GM21576 (cell line): Measurements from ENCODE around the gene SHISA3.
"Not testable (repeated sequence)": the region's sequence is repeated elsewhere in the genome, so short reads cannot be mapped to it uniquely, and the experiment has no call there.

Experiments
- ATAC-seq: cut with Tn5 transposase; IDR thresholded peaks from one replicate; pipeline ENCODE4 v1.9.1; 2021; ENCODE audit warnings: mild to moderate bottlenecking, moderate library complexity; ENCODE audit not compliant: unreplicated experiment

The SHISA3 gene

DNA sequence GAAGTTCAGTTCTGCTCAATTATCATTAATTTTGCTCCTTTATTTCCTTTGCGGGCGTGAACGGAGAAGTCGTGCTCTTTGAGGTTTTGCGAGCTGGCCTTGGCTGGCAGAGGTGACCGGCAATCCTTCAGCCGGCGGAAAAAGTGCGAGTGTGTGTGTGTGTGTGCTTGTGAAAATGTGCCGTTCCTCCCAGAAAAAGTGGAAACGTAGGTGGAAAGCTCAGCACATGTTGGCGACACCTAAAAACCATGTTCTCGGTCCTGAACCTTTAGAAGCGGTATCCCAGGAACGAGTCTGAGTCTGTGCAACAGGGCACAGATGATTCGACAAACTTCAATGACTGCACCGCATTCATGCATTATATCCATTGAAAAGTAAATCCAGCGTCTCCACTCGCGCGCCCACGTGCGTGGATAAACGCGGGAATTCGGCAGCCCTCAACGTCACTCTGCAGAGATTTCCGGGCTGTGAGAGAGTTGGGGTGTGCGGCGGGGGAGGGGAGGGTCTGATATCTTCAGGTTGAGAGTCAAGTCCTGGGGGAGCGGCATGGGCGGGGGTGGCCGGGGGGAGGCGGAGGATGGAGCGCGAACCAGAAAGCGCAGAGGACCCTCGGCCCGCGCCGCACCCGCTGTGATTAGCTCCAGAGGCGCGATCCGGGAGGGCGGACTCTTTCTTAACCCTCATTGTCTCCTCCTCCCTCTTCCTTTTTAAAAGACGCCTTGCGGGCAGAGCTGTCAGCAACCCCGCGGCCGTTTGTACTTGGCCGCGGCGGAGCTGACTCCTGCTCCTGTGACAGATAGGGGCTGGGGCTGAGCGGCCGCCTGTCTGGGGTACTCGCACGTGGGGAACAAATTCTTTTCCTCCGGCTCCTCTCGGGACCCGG is at the start of gene SHISA3:
TSS of gene SHISA3 (plus strand) at position 737 of the 883 bp plus-strand sequence. CDS start 569 bp downstream, outside the sequence.
- ATAC-seq, result peak; percentile 32

DNA sequence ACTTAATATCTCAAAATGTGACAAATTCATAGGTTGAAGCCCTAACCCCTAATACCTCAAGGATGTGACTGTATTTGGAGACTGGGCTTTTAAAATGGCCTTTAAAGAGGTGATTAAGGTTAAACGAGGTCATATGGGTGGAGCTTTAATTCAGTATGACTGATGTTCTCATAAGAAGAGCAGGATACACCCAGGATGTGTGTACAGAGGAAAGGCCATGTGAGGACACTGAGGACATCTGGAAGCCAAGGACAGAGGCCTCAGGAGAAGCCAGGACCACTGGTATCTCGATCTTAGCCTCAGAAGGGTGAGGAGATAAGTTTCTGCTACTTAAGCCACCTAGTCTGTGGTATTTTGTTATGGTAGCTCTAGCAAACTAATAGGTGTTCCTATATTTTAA is 49.0 kb upstream of the SHISA3 start:
- no peak for ATAC-seq

DNA sequence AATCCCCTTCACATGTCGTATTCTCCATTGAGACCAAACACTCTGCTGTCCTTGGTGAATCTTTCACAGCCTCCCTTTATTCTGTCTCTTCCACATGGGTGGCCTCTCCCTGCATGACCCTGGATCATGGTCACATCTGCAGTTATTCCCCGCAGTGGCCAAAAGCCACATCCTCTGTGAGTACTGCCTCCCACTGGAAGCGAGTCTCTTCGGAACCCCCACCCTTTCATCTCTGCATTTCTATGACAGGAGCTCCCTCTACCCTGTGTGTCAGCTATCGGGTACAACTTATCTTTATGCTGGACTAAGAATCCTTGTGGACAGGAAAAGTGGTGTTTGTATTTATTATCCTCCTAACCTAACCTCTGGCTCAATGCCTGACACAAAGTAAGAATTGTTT is 48.6 kb upstream of the SHISA3 start:
- no peak for ATAC-seq

DNA sequence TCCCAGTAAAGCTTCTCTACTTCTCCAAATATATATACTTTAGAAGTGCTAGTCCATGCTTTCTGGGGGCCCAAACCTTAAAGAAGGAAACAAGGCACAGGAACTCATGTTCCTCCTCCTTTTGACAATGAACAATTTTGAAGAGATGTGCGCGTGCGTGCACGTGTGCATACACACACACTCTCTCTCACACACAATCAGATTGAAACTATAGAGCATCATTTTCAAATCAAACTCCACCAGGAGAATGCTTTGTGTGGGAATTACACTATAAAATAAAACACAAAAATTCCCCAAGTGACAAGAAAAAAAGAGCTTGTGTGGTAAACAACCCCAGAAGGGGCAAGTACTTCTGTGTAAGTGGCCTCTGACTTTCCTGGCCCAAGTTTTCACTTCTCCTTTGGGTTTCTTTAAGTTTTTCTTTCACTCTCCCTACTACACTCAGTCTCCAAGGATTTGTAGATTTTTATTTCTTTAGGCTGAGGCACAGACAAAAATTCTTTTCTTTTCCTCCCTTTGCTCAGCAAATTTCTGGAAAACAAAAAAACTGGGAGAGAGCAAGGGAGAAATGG is 46.6 kb upstream of the SHISA3 start:
- no peak for ATAC-seq

DNA sequence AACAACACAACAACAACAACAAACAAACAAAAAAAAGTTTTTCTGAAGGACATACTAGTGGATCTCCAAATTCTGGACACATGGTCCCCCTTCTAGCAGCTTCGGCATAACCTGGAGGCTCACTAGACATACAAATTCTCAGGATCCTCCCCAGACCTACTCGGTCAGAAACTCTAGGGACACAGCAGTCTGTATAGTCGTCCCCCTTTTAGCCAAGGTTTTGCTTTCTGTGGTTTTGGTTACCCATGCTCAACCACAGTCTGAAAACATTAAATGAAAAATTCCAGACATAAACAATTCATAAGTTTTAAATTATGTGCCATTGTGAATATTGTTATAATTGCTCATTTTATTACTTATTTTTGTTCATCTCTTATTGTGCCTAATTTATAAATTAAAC is 45.2 kb upstream of the SHISA3 start:
- ATAC-seq, result no peak

DNA sequence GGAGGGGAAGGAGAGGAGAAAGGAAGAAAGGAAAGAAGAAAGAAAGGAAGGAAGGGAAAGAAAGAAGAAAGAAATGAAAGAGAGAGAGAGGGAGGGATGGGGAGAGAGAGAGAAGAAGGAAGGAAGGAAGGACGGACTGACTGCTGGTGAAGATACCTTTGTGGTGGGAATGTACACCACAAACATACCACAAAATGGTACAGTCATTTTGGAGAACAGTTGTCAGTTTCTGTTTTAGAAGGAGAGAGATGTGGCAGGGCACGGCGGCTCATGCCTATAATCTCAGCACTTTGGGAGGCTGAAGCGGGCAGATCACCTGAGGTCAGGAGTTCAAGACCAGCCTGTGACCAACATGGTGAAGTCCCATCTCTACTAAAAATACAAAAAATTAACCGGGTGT is 40.0 kb upstream of the SHISA3 start:
- no peak for ATAC-seq

DNA sequence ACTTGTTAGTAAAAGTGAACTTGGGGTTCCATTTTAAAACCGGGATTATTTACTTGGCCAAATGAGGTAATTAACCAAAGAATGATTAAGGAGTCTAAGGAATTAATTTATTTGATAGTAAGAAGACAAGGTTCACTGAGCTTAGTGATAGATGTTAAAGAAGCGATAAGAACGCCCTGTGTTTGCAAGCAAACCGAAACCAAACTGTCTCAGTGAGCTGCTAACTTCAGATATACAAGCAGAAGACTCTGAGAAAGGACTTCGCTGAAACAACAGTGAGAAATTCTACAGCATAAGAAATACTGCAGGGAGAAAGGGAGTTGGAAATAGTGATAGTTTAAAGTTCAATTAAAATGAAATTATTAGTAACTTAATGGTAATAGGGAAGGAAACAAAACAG is 37.6 kb upstream of the SHISA3 start:
- ATAC-seq, result no peak

DNA sequence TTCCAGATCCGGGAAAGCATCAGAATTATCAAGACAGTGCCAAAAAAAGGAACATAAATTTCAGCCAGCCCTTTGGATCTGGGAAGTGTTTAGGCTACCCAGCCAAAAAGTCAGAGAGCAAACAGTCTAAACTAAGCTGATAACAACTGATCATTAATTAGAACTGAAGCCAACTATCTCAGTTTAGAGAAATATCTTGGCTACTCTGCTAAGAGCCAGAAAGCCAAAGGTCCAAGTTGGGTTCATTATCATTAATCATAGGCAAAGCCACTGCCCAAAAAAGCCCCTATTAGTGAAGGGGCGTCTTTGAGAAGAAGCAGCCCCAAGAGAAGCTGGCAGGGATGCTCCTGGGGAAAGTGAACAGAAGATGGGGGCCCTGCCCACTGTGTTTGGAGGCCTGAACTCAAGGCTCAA is 37.0 kb upstream of the SHISA3 start:
- no peak for ATAC-seq

DNA sequence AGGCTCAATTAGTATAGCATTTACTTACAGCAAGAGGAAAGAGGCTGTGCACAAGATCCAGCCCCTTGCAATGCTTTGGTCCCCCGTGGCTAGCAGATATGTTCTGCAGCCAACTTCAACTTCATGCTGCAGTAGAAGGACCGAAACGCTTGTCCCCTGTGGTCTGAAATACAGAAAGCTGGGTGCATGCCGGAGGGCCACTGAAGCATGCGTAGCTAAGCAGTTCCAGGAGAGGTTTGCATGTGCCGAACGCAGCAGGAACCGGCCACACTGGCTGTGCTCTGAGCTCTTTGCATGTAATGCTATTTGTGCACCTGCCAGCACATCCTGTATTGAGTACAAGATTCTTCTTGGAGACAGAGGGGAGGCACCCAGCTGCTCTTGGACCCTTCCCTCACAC is 35.8 kb upstream of the SHISA3 start:
- ATAC-seq, result no peak

DNA sequence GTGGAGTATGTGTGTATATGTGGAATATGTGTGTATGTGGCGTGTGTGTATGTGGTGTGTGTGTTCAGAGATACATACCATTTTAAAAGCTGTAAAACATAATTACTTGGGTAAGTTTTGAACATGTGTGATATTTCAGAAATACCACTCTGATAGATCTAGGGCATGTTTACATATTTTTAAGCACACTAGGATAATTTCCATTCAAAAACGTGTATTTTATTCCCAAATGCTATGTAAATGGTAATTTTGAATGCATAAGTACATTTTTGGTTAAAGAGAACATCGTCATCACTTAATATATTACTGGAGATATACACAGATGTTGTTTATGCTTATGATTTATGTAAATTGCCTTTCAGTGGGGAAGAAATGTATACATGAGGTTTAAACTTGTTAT is 34.7 kb upstream of the SHISA3 start:
- no peak for ATAC-seq

DNA sequence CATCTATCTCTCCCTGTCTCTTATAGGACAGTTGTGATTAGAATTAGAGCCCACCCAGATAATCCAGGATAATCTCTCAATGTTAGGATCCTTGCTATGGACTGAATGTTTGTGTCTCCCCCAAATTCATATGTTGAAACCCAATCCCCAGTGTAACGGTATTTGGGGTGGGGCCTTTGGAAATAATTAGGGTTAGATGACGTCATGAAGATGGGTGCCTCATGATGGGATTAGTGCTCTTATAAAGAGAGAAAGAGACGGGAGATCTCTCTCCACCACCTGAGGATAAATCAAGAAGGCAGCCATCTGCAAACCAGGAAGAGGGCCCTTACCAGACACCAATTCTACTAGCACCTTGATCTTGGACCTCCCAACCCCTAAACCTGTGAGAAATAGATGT is 33.7 kb upstream of the SHISA3 start:
- no peak for ATAC-seq

DNA sequence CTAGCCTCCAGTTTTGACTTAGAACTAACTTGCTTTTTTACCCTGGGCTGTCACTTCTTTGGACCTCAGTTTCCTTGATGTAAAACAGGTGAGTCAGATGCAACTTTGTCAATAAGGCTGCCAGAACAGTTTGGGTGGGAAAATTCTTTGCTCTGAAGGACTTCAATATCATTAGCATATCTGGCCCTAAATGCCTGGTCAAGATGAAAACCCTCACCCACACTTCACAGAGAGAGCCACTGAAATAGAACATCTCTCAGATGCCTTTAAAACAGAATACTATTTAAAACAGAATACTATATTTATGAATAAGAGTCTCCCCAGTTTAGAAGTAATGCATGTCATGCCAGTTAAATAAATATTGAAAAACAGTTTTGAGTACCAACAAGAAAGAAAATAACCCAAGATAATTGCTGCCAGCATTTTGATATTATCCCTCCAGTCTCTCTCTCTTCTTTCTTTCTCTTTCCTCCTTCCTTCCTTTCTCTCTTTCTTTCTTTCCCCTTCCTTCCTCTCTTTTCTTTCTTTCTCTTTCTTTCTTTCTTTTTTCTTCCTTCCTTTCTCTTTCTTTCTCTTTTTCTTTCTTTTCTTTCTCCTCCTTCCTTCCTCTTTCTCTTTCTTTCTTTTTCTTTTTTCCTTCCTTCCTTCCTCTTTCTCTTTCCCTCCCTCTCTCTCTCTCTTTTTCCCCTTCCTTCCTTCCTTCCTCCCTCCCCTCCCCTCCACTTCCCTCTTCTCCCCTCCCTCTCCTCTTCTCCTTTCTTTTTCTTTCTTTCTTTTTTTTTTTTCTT is 32.8 kb upstream of the SHISA3 start:
- ATAC-seq, result no peak

DNA sequence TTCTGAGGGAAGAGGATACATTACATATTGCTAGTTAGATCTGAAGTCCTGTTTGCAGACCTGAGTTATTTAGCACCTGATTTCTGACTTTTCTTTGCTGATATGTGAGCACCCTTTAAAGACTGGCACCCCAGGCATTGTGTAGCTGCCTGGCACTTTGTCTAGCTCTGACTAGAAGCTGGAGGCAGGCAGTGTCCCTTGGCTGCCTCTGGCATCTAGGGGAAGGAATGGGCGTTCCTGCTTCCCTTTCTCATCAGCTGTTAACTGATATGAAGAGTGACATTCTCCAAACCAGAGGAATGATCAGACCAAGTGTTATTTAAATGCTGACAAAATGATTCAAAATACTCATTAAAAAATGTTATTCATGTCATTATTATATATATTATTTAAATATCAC is 30.3 kb upstream of the SHISA3 start:
- no peak for ATAC-seq

DNA sequence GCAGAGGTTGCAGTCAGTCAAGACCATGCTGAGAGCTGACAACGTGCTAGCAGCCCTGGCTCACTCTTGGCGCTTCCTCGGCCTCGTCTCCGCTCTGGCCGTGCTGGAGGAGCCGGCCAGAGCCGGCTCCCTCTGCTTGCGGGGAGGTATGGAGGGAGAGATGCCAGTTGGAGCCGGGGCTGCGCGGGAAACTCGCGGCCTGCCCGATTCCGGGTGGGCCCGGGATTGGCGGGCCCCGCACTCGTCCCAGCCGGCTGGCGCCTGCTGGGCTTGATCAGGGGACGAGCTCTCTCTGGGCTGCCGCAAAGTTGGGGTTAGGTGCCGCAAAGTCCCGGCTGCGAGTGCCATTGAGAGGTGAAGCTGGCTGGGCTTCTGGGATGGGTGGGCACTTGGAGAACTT is 27.8 kb upstream of the SHISA3 start:
- no peak for ATAC-seq

DNA sequence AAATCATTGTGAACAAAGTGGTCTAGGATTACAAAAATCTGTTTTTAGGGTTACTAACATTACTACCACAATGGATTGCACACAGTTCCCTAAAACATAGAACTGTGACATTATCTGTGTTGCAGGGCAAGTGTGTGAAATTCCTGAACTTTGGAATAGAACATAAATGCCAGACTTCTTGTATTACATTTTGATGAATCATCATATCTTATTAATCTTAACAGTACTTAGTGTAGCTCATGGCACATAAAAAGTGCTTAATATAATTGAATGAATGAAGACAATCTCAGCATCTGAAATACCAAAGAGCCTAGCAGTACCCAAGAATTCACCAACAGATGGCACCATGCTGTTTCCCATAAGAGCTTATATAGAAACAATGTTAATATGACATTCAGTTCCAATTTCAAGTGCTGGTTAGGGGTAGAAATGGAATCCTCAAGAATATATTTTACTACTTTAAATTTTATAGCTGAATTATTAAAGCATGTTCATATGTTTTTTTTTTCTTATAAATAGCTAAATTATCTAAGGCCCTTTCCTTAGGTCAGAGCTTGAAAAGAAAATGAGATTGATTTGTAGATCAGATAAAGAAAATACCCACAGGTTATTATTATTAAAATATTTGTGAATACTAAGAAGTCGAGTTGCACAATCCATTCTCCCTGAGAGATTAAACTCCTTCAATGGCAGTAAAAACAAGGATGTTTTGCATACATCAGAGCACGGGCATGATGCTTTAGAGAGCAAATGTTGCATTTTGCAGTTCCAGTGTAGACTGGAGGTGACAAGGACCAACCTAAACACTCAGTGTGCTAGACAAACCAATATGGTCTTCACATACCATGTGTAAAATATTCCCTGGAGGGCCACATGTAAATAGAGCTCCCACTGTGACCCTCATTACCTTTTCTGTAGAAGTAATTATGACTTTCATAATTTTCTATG is 25.7 kb upstream of the SHISA3 start:
- peak; percentile 77 for ATAC-seq

DNA sequence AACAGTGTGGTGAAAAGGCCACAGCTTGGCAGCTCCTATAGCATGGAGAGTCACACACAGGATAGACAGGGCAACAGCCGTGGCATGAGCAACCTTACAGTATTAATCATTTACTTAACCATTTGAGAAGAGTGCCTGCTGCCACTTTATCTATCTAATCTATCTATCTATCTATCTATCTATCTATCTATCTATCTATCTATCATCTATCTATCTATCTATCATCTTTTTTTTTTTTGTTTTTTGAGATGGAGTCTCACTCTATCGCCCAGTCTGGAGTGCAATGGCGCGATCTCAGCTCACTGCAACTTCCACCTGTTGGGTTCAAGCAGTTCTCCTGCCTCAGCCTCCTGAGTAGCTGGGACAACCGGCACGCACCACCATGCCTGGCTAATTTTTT is 25.0 kb upstream of the SHISA3 start:
- ATAC-seq, result not testable (repeated sequence)

DNA sequence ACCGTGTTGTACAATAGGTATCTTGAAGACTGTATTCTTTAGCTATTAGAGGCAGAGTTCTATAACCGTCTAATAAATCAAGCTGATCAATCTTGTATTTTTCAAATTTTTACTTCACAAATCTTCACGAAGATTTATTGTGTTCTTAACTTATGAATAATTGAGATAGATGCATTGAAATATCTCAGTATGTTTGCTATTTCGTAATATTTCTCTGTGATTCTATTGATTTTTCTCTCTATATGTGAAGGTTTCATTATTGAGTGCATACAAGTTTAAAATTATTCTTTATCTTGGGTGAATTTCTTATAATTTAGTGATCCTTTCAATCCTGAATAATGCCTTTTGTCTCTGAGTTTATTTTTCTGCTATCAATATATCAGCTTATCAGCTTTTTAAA is 19.8 kb upstream of the SHISA3 start:
- ATAC-seq, result no peak

DNA sequence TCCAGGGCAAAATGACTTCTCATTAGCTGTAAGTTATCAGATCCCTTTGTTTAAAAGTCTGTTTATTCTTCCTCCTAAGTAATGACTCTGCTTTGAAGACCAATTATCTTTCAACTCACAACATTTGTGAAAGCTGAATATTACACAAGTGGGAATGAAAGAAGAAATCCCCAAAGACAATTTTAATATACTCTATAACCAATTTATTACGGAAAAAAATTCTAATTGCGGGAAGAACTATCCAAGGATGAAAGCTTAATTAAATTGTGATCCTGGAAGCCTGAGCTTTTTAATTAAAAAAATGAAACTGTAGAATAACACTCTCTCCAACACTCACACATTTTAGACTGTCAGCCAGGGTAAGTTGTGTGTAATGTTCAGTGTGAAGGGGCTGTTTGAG is 15.6 kb upstream of the SHISA3 start:
- no peak for ATAC-seq

DNA sequence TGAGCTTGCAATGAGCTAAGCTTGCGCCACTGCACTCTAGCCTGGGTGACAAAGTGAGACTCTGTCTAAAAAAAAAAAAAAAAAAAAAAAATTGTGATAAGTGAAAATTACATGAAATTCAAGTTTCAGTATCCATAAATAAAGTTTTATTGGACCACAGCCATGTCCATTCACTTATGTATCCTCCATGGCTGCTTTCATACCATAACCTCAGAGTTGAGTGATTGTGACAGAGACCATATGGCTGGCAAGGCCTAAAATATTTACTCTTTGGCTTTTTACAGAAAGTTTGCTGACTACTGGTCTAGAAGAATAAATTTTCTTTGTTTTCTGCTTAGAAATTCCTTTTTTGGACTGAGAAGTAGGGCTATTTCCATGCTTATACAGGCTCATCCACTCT is 11.8 kb upstream of the SHISA3 start:
- no peak for ATAC-seq

DNA sequence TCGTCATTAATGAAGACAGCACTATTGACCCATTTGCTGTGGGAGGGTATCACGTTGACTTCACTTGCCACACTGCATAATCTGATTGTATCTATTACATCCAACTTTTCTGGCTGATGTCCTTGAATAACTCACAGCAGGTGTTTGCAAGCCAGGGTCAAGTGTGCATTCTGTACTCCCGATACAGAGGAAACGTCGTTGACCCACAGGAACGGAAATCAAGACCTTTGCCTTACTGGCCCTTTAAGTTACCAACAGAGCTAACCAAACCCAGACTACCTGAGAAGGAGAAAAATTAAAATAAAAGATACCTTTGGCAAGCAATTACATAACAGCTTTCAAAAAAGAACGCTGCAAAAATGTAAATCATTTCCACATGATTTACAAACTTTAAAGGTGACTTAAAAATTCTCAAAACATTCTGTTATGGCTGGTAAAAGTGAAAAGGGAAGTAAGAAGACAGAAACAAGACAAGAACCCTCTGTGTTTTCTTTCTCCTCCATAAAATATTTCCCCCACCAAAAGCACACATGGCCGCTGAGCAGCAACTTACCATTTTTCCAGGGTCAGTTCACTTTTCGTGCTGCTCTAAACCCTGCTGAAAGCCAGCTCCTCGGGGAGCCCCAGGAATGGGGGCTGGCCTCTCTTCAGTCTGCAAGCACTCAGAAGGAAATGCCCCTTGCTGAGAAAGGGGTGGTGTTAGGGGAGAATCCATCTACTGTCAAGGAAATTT is 6.5 kb upstream of the SHISA3 start:
- ATAC-seq, result no peak
